MM.1S (cell line): ENCODE measurements around the gene PSMD3.

Source experiments
- EZH2 ChIP-seq: fragments of 300-600 bp; sonication (generic); optimal IDR thresholded peaks from 2 replicates; pipeline ENCODE3; 2017; ENCODE audit warnings: low read depth, mild to moderate bottlenecking, antibody characterized with exemption, low read length, mixed read lengths
- EZH2phosphoT487 ChIP-seq: fragments of 300-600 bp; sonication (generic); IDR thresholded peaks from 2 replicates; pipeline ENCODE4 v1.6.1; 2018; ENCODE audit warnings: antibody characterized with exemption, low read length
- TF ChIP-seq, protein P1 (sequence below): fragments of 300-600 bp; sonication (generic); IDR thresholded peaks from 2 replicates; pipeline ENCODE4 v1.5.1; 2016; ENCODE audit warnings: antibody characterized with exemption, low read length, mixed read lengths

GRCh38 chr17:39934324-39934723 lies 46.3 kb upstream of the PSMD3 start:
- TF ChIP-seq, protein P1, sequence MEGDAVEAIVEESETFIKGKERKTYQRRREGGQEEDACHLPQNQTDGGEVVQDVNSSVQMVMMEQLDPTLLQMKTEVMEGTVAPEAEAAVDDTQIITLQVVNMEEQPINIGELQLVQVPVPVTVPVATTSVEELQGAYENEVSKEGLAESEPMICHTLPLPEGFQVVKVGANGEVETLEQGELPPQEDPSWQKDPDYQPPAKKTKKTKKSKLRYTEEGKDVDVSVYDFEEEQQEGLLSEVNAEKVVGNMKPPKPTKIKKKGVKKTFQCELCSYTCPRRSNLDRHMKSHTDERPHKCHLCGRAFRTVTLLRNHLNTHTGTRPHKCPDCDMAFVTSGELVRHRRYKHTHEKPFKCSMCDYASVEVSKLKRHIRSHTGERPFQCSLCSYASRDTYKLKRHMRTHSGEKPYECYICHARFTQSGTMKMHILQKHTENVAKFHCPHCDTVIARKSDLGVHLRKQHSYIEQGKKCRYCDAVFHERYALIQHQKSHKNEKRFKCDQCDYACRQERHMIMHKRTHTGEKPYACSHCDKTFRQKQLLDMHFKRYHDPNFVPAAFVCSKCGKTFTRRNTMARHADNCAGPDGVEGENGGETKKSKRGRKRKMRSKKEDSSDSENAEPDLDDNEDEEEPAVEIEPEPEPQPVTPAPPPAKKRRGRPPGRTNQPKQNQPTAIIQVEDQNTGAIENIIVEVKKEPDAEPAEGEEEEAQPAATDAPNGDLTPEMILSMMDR = no peak
- no peak for TF ChIP-seq EZH2phosphoT487
- no peak for TF ChIP-seq EZH2
